AG09319 (cell line): Measurements from ENCODE around the gene SCUBE1.
"Not testable (repeated sequence)": the region's sequence is repeated elsewhere in the genome, so short reads cannot be mapped to it uniquely, and the experiment has no call there.

Experiments
- DNase-seq: peaks from one replicate; pipeline ENCODE4 v3.0.0-alpha.2; 2010; ENCODE audit warnings: low read depth; ENCODE audit errors: extremely low read depth
- TF ChIP-seq, protein P1 (sequence below): IDR thresholded peaks from 2 replicates; pipeline ENCODE4 v1.5.1; 2011; ENCODE audit warnings: low read depth, mild to moderate bottlenecking, inconsistent platforms, low read length, moderate library complexity

The SCUBE1 gene

DNA sequence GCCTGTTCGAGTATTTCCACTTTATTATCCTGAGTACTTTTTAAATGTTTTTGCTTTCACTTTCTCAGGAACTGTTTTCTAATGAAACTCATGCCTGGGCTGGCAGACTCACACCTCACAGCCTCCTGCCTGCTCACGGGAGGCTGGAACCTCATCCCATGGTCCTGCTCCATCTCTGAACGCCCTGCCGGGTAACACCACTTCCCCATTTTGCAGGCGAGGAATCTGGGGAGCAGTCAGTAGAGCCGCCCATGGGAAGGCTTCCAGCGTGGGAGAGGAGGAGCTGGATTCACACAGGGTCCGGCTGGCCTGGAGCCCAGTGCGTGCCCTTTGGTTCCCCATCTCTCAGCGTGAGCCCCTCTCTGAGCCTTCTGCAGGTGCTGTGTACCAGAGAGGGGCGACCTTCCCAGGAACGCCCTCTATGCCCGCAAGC lies 53.6 kb downstream of the SCUBE1 start:
- TF ChIP-seq, protein P1, sequence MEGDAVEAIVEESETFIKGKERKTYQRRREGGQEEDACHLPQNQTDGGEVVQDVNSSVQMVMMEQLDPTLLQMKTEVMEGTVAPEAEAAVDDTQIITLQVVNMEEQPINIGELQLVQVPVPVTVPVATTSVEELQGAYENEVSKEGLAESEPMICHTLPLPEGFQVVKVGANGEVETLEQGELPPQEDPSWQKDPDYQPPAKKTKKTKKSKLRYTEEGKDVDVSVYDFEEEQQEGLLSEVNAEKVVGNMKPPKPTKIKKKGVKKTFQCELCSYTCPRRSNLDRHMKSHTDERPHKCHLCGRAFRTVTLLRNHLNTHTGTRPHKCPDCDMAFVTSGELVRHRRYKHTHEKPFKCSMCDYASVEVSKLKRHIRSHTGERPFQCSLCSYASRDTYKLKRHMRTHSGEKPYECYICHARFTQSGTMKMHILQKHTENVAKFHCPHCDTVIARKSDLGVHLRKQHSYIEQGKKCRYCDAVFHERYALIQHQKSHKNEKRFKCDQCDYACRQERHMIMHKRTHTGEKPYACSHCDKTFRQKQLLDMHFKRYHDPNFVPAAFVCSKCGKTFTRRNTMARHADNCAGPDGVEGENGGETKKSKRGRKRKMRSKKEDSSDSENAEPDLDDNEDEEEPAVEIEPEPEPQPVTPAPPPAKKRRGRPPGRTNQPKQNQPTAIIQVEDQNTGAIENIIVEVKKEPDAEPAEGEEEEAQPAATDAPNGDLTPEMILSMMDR = no peak
- DNase-seq = no peak

DNA sequence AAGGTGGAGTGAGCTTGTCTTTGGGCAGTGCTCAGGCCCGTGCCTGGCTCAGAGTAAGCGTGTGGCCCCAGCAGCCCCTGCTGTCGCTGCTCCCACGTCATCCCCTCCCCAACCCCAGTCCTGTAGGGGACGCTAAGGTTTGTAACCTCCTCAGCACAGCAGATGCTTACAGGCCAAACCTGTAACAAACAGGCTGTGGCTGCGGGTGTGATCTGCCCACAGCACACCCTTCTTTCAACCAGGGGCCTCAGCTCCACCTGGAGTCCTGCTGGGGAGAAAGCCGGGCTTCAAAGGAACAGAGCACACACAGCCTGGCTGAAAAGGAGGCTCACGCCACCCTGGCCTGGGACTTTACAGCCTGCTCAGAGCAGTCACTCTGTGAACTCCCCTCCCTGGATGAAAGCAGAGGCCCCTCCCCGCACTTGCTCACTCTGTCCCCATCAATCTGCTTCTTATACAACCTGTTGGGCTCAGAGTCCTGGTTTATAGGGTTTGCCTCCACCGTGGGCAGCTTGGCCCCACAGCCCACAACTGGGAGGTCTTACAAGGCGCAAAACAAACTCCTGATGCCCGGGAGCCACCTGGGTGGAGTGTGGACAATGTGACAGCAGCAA lies 54.3 kb downstream of the SCUBE1 start:
- TF ChIP-seq, protein P1 = no peak

DNA sequence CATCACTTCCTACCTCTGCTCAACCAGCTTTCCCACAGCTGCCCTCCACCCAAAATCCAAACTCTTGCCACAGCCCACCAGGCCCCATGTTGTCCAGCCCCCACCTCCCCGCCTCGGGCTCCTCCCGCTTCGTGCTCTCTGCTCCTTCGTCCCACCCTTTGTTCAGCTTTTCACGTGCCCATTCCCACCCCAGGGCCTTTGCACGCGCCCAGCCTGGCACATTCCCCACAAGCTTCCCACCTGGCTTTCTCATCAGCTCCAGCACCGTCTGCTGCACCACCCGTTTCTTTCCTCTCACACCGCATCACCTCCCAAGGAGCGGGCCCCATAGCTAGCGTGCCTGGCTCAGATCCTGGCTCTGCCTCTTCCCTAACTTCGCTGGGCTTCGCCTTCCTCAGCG lies 54.8 kb downstream of the SCUBE1 start:
- TF ChIP-seq, protein P1 = no peak
- DNase-seq = no peak

More for the DNA sequence above, 54.3 kb downstream of the SCUBE1 start:
- no peak for DNase-seq

DNA sequence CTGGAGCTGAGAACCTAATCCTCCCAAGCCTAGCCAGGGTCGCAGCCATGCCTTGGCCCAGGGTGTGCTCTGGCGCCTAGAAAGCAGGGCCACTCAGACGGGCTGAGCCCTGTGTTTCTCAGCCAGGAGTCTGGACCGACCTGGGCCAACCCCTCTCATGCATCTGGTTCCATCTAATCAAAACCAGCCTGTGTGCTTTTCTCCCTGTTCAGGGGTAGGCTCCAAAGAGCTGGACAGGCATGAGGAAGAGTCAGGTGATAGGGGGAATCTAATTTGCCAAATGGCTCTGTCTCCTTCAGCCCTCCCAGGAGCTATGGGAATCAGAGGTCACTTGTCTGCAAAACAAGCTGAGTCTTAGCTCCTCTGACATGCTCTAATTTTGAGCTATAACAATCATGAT lies 55.7 kb downstream of the SCUBE1 start:
- TF ChIP-seq, protein P1 = no peak
- no peak for DNase-seq

DNA sequence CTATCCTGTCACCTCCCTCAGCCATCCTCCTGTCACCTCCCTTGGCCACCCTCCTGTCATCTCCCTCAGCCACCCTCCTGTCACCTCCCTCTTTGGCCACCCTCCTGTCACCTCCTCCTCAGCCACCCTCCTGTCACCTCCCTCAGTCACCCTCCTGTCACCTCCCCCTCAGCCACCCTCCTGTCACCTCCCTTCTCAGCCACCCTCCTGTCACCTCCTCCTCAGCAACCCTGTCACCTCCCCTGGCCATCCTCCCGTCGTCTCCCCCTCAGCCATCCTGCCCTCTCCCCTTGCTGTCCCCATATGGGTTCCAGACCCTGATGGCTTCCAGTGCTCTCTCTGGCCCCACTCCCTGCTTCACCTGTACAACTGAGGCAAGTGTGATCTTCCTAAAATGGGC lies 61.8 kb downstream of the SCUBE1 start:
- TF ChIP-seq, protein P1 = no peak
- no peak for DNase-seq

DNA sequence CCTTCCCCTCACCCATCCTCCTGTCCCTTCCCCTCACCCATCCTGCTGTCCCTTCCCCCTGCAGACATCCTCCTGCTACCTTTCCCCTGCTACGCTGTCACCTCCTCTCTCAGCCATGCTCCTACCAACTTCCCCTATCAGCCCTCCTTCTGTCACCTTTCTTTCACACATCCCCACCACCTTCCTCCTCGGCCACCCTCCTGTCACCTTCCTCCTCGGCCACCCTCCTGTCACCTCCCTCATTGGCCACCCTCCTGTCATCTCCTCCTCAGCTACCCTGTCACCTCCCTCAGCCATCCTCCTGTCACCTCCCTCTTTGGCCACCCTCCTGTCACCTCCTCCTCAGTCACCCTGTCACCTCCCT lies 62.7 kb downstream of the SCUBE1 start:
- not testable (repeated sequence) for DNase-seq

DNA sequence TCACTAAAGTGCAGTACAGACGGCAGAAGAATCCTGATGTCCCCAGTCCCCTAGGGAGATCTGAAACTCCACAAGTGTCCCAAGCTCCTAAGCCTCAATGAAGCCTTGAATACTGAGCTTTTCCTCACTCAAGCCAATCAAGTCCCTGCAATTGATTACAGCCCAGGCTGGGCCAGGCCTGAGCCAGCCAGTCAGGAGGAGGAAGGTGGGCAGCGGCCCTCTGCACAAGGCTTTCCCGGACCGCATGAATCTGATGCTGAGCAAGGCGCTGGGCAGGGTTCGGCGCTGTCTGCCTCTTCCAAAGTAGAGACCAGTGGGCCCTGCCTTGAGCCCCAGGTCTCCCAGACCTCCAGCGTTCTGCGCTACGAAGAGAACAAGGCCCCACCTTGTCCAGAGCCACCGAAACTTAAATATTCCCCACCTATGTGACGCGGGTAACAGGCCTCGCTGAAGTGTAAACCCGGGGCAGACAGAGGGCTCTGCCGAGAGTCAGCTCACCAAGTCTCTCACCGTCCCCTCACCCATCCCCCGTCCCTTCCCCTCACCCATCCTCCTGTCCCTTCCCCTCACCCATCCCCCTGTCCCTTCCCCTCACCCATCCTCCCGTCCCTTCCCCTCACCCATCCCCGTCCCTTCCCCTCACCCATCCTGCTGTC lies 63.2 kb downstream of the SCUBE1 start:
- DNase-seq = no peak
- TF ChIP-seq, protein P1 = no peak
